H9 (cell line): Measurements from ENCODE around the gene GIT2. TPM values are rescaled to one million over a fixed set of nuclear protein-coding genes. Genes with fewer than 3 reads are reported as not detected.

Experiments used
- DNase-seq: peaks from one replicate; pipeline ENCODE4 v3.0.0-alpha.2; 2017
- H2AFZ ChIP-seq: one replicate; pipeline ENCODE4 v1.6.1; 2013; ENCODE audit warnings: mild to moderate bottlenecking, low read length, control low read depth, moderate library complexity
- H2AK5ac ChIP-seq: 2 replicates; pipeline ENCODE4 v1.6.1; 2013; ENCODE audit warnings: low read length, control low read depth, mixed read lengths; ENCODE audit not compliant: insufficient read length
- H2BK120ac ChIP-seq: one replicate; pipeline ENCODE4 v1.6.1; 2013; ENCODE audit warnings: low read depth, mild to moderate bottlenecking, low read length, control low read depth, inconsistent platforms; ENCODE audit not compliant: poor library complexity, severe bottlenecking
- H2BK12ac ChIP-seq: 2 replicates; pipeline ENCODE4 v1.6.1; 2013; ENCODE audit warnings: low read length, control low read depth, mixed read lengths, low read depth; ENCODE audit not compliant: insufficient read length
- H2BK15ac ChIP-seq: 2 replicates; pipeline ENCODE4 v1.6.1; 2013; ENCODE audit warnings: low read depth, low read length, control low read depth
- H2BK20ac ChIP-seq: one replicate; pipeline ENCODE4 v1.6.1; 2013; ENCODE audit warnings: low read depth, mild to moderate bottlenecking, low read length, control low read depth, inconsistent platforms; ENCODE audit not compliant: poor library complexity, severe bottlenecking
- H2BK5ac ChIP-seq: 2 replicates; pipeline ENCODE4 v1.6.1; 2013; ENCODE audit warnings: low read length, control low read depth, mixed read lengths; ENCODE audit not compliant: insufficient read length
- H3K14ac ChIP-seq: 2 replicates; pipeline ENCODE4 v1.6.1; 2013; ENCODE audit warnings: low read length, control low read depth; ENCODE audit not compliant: insufficient read depth
- H3K18ac ChIP-seq: 2 replicates; pipeline ENCODE4 v1.6.1; 2013; ENCODE audit warnings: low read depth, mild to moderate bottlenecking, mixed read lengths, low read length, control low read depth; ENCODE audit not compliant: insufficient read length
- H3K23ac ChIP-seq: 2 replicates; pipeline ENCODE4 v1.6.1; 2013; ENCODE audit warnings: low read length, control low read depth, mixed read lengths, low read depth; ENCODE audit not compliant: insufficient read length
- H3K23me2 ChIP-seq: 2 replicates; pipeline ENCODE4 v1.6.1; 2013; ENCODE audit warnings: low read depth, mild to moderate bottlenecking, mixed read lengths, low read length, control low read depth; ENCODE audit not compliant: insufficient read length, poor library complexity, severe bottlenecking
- H3K27ac ChIP-seq: 2 replicates; pipeline ENCODE4 v1.5.1; 2013; ENCODE audit warnings: low read length, control low read depth, mixed read lengths, low read depth; ENCODE audit not compliant: insufficient read length
- H3K27me3 ChIP-seq: 2 replicates; pipeline ENCODE4 v1.6.1; 2013; ENCODE audit warnings: low read length, control low read depth, inconsistent platforms; ENCODE audit not compliant: insufficient read depth
- H3K4ac ChIP-seq: 2 replicates; pipeline ENCODE4 v1.6.1; 2013; ENCODE audit warnings: low read depth, mild to moderate bottlenecking, control low read depth, inconsistent platforms, low read length, moderate library complexity
- H3K4me1 ChIP-seq: 2 replicates; pipeline ENCODE4 v1.6.1; 2013; ENCODE audit warnings: low read length, control low read depth, inconsistent platforms; ENCODE audit not compliant: insufficient read depth
- H3K4me2 ChIP-seq: 2 replicates; pipeline ENCODE4 v1.6.1; 2013; ENCODE audit warnings: low read length, control low read depth, mixed read lengths; ENCODE audit not compliant: insufficient read length, insufficient read depth
- H3K56ac ChIP-seq: 2 replicates; pipeline ENCODE4 v1.6.1; 2013; ENCODE audit warnings: low read depth, mild to moderate bottlenecking, mixed read lengths, low read length, control low read depth; ENCODE audit not compliant: insufficient read length
- H3K79me1 ChIP-seq: 2 replicates; pipeline ENCODE4 v1.6.1; 2013; ENCODE audit warnings: low read depth, mild to moderate bottlenecking, moderate library complexity, low read length, control low read depth, inconsistent platforms; ENCODE audit not compliant: insufficient read depth, poor library complexity, severe bottlenecking
- H3K79me2 ChIP-seq: 2 replicates; pipeline ENCODE4 v1.6.1; 2013; ENCODE audit warnings: low read length, control low read depth, inconsistent platforms; ENCODE audit not compliant: insufficient read depth
- H3K9ac ChIP-seq: 2 replicates; pipeline ENCODE4 v1.6.1; 2013; ENCODE audit warnings: low read length, control low read depth, mixed read lengths; ENCODE audit not compliant: insufficient read length; ENCODE audit errors: extremely low read depth
- H3K9me3 ChIP-seq: one replicate; pipeline ENCODE4 v1.6.1; 2013; ENCODE audit warnings: low read depth, low read length, inconsistent platforms; ENCODE audit not compliant: control insufficient read depth
- H3T11ph ChIP-seq: one replicate; pipeline ENCODE4 v1.6.1; 2013; ENCODE audit warnings: mild to moderate bottlenecking, low read length, control low read depth, inconsistent platforms
- H4K20me1 ChIP-seq: one replicate; pipeline ENCODE4 v1.6.1; 2013; ENCODE audit not compliant: control insufficient read depth, insufficient read length, insufficient read depth
- H4K5ac ChIP-seq: 2 replicates; pipeline ENCODE4 v1.6.1; 2013; ENCODE audit warnings: low read depth, mild to moderate bottlenecking, mixed read lengths, low read length, control low read depth; ENCODE audit not compliant: insufficient read length
- H4K8ac ChIP-seq: replicated peaks from 2 replicates; pipeline ENCODE4 v1.6.1; 2013; ENCODE audit warnings: low read length, control low read depth, mixed read lengths, low read depth; ENCODE audit not compliant: insufficient read length
- H4K91ac ChIP-seq: 2 replicates; pipeline ENCODE4 v1.6.1; 2013; ENCODE audit warnings: low read depth, mild to moderate bottlenecking, moderate library complexity, mixed read lengths, low read length, control low read depth; ENCODE audit not compliant: insufficient read length
- H3K27ac Mint-ChIP-seq, 3 experiments: 2 replicates in 2 of 3; 3 replicates in 1 of 3; pipeline ENCODE4 v1.8.0; 2020 to 2021; ENCODE audit warnings: mixed read lengths in 3 of 3, mild to moderate bottlenecking in 1 of 3, moderate library complexity in 1 of 3
- H3K27me3 Mint-ChIP-seq: 2 replicates; pipeline ENCODE4 v1.8.0; 2021; ENCODE audit warnings: low read depth, mild to moderate bottlenecking, moderate library complexity, mixed read lengths
- H3K36me3 Mint-ChIP-seq, 3 experiments: 2 replicates in 2 of 3; 3 replicates in 1 of 3; pipeline ENCODE4 v1.8.0; 2020 to 2021; ENCODE audit warnings: low read depth in 3 of 3, mixed read lengths in 3 of 3; ENCODE audit not compliant: insufficient read depth in 1 of 3
- H3K4me1 Mint-ChIP-seq, 2 experiments: 2 replicates each; pipeline ENCODE4 v1.8.0; 2020; ENCODE audit warnings: mixed read lengths in 2 of 2
- H3K4me3 Mint-ChIP-seq, 2 experiments: 2 replicates in 1 of 2; 3 replicates in 1 of 2; pipeline ENCODE4 v1.8.0; 2020 to 2021; ENCODE audit warnings: mild to moderate bottlenecking in 2 of 2, mixed read lengths in 2 of 2, moderate library complexity in 1 of 2
- H3K9me3 Mint-ChIP-seq, 2 experiments: 2 replicates in 1 of 2; 3 replicates in 1 of 2; pipeline ENCODE4 v1.8.0; 2020; ENCODE audit warnings: mild to moderate bottlenecking in 2 of 2, mixed read lengths in 2 of 2, moderate library complexity in 1 of 2
- CTCF ChIP-seq: fragments of 200-600 bp; sonication (generic); conservative IDR thresholded peaks from 3 replicates; pipeline ENCODE4 v1.8.0; 2021; ENCODE audit warnings: antibody characterized with exemption, mild to moderate bottlenecking
- WGBS: extraction: QIAGEN DNeasy Blood & Tissue Kit; methylation state at CpG from one replicate; pipeline ENCODE4 v1.1.7; 2013; ENCODE audit warnings: missing lambda C conversion rate, low lambda C conversion rate, mixed read lengths; ENCODE audit not compliant: insufficient read length; ENCODE audit errors: extremely low coverage; 5-methylcytosine and 5-hydroxymethylcytosine counted together
- total RNA-seq: library from RNA; stranded (reverse); gene quantifications from 2 replicates; pipeline ENCODE4 v1.2.1, GENCODE V29; 2021

Gene GIT2
- total RNA-seq, 1 experiment from 2014 or later = 27.0 TPM

GRCh38 chr12:110028323-110028722, 32.2 kb upstream of the GIT2 start:
- Mint-ChIP-seq H3K4me1 (peaks cover 9 to 12% of the 10 kb centered on the region in 2 experiments), H3K27ac (no peak overlapping the region), H3K4me3 (no peak overlapping the region), H3K9me3 (no peaks in the 10 kb centered on the region), H3K27me3 (no peaks in the 10 kb centered on the region), H3K36me3 (peaks cover 1 to 27% (median 2%) of the 10 kb centered on the region in 3 experiments; a peak in 3 of 7 replicates)
- TF ChIP-seq CTCF = no peak
- WGBS = no CpG with 5 or more reads among the region's 6 CpGs
- Histone ChIP-seq H3K9ac (peak overlapping the region; percentile 23), H4K5ac (no peak overlapping the region), H3K79me2 (no peaks in the 10 kb centered on the region), H3K79me1 (no peaks in the 10 kb centered on the region), H3K9me3 (no peaks in the 10 kb centered on the region), H2BK120ac (no peak overlapping the region), H3T11ph (no peak overlapping the region), H4K20me1 (no peaks in the 10 kb centered on the region), H2BK20ac (no peak overlapping the region), H3K27me3 (no peaks in the 10 kb centered on the region), H4K8ac (no peak overlapping the region), H2AFZ (no peak overlapping the region), H2BK5ac (no peak overlapping the region), H3K23me2 (no peaks in the 10 kb centered on the region), H3K4ac (no peak overlapping the region), H3K14ac (no peak overlapping the region), H2BK12ac (no peak overlapping the region), H3K18ac (no peak overlapping the region), H2BK15ac (no peak overlapping the region), H3K56ac (no peak overlapping the region), H3K27ac (no peak overlapping the region), H3K4me1 (peaks cover 2% of the 10 kb centered on the region; the same call in 1 of the 2 replicates), H3K23ac (no peak overlapping the region), H4K91ac (no peak overlapping the region), H2AK5ac (no peak overlapping the region), H3K4me2 (no peak overlapping the region)
- no peak for DNase-seq
